Esophagus muscularis mucosa (tissue), 2 donors: ENCODE measurements around the gene SUPT6H.
"Not testable (repeated sequence)": the region's sequence is repeated elsewhere in the genome, so short reads cannot be mapped to it uniquely, and the experiment has no call there.

Experiments used
- POLR2A ChIP-seq: fragments of 450-650 bp; IDR thresholded peaks from one replicate; pipeline ENCODE4 v1.6.1; 2017; ENCODE audit warnings: antibody characterized with exemption, moderate library complexity, mild to moderate bottlenecking, low read depth
- POLR2AphosphoS5 ChIP-seq, 2 donors: sonication (generic); formaldehyde crosslinking; IDR thresholded peaks; one replicate each; pipeline ENCODE4 v1.6.1; 2017; ENCODE audit warnings: antibody characterized with exemption in 2 of 2

DNA sequence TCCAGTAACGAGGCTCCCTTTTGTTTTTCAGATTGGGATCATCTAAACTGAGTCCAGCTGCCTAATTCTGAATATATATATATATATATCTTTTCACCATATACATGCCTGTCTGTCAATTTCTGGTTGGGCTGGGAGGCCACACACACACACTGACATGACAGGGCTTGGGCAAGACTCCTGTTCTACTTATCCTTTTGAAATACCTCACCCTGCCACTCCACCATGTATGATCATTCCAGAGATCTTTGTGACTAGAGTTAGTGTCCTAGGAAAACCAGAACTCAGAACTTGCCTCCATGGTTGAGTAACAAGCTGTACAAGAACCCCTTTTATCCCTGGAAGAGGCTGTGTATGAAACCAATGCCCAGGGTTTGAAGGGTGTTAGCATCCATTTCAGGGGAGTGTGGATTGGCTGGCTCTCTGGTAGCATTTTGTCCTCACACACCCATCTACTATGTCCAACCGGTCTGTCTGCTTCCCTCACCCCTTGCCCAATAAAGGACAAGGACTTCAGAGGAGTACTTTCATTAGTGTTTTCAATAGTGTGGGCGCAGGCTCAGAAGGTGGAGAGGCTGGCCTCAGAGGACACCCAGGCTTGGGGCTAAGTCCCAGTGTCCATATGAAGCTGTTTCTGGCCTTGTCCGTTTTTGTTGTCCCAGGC lies 62.0 kb downstream of the SUPT6H start:
- TF ChIP-seq POLR2A; POLR2AphosphoS5 (IDR thresholded peaks at IDR 0.05): not testable (repeated sequence)
